ENCODE measurements around the gene RALGDS.
"Not testable (repeated sequence)": the region's sequence is repeated elsewhere in the genome, so short reads cannot be mapped to it uniquely, and the experiment has no call there.

RALGDS gene

DNA sequence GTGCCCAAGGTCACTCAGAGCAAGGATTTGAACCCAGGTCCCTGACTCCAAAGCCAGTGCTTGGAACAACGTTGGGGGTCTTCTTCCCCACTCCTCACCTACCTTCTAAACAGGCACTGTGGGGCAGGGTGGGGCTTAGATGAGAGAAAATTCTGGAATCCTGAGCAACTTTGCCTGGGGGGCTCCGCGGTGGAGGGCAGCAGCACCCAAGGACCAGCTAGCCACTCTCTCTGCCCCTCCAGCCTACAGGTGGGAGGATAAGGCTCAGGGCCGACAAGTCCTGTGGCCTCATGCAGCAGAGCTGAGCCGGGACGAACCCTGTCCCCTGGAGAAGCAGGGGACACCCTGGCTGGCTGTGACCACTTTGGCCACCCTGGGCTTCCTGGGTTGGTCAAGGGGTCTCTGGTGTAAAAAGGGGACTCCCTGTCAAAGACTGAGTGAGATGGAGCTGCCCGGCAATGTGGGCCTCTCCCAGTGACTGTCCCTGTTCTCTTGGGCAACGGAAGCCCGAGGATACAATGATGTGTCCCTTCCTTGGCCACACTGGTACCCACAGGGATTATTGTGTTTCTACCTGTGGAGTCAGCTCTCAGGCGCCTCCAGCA, 32.8 kb downstream of the RALGDS start:
- Histone ChIP-seq H3K27ac (ENCODE audit: low read length) (no peak overlapping the region), H3K79me2 (ENCODE audit: low read length) (no peaks in the 10 kb centered on the region), H3K4me2 (ENCODE audit: low read length) (no peak overlapping the region), H3K9ac (ENCODE audit: low read length) (no peak overlapping the region), H3K9me3 (ENCODE audit: insufficient read depth, low read length) (no peaks in the 10 kb centered on the region), H3K4me3 (ENCODE audit: low read length) (no peak overlapping the region), H3K4me1 (ENCODE audit: low read length) (no peaks in the 10 kb centered on the region), H3K27me3 (ENCODE audit: low read depth, low read length) (no peaks in the 10 kb centered on the region), H2AFZ (ENCODE audit: low read depth, low read length) (no peak overlapping the region), H4K20me1 (ENCODE audit: insufficient read depth, low read length) (no peaks in the 10 kb centered on the region), H3K36me3 (replicated peaks; ENCODE audit: low read depth, low read length) (no peaks in the 10 kb centered on the region)
- TF ChIP-seq EZH2phosphoT487 (IDR thresholded peaks at IDR 0.05; ENCODE audit: low read depth) = no peak
- TF ChIP-seq, protein P1, sequence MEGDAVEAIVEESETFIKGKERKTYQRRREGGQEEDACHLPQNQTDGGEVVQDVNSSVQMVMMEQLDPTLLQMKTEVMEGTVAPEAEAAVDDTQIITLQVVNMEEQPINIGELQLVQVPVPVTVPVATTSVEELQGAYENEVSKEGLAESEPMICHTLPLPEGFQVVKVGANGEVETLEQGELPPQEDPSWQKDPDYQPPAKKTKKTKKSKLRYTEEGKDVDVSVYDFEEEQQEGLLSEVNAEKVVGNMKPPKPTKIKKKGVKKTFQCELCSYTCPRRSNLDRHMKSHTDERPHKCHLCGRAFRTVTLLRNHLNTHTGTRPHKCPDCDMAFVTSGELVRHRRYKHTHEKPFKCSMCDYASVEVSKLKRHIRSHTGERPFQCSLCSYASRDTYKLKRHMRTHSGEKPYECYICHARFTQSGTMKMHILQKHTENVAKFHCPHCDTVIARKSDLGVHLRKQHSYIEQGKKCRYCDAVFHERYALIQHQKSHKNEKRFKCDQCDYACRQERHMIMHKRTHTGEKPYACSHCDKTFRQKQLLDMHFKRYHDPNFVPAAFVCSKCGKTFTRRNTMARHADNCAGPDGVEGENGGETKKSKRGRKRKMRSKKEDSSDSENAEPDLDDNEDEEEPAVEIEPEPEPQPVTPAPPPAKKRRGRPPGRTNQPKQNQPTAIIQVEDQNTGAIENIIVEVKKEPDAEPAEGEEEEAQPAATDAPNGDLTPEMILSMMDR (IDR thresholded peaks at IDR 0.05; ENCODE audit: low read depth, low read length) = no peak

DNA sequence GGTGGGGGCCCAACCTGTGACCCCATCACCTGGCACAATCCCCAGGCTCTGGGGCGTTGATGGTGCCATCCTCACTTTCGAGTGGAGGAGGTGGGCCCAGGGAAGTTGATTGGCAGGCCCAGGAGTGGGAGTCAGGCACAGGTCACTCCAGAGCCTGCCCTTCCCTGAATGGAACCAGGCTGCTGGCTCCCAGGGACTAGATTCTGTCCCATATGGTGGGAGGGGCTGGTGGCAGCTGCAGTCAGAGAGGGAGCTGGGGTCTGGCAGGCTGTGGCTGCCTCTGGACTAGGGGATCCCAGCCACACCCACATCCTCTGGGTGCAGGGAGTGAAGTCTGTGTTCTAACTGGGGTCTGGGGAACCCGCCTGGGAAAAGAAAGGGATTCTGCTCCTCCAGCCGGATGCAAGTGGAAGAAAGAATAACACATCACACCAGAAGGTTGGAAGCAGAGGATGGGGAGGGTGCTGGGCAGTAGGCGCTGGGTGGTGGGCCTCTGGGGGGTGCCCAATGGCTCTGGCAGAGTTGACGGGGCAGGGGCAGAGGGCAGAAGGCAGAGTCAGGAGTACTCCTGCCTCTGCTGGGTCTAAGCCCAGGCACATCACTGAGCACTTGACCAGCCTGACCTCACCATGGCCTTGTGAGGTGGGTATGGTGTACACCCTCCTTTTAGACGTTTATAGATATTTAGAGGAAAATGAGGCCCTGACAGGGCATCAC, 33.5 kb downstream of the RALGDS start:
- Histone ChIP-seq H3K27me3 (ENCODE audit: low read depth, low read length) (no peaks in the 10 kb centered on the region), H3K4me3 (ENCODE audit: low read length) (no peak overlapping the region), H4K20me1 (ENCODE audit: insufficient read depth, low read length) (no peaks in the 10 kb centered on the region), H3K36me3 (replicated peaks; ENCODE audit: low read depth, low read length) (no peaks in the 10 kb centered on the region), H3K27ac (ENCODE audit: low read length) (no peak overlapping the region), H3K79me2 (ENCODE audit: low read length) (no peaks in the 10 kb centered on the region), H3K9me3 (ENCODE audit: insufficient read depth, low read length) (no peaks in the 10 kb centered on the region), H3K4me1 (ENCODE audit: low read length) (no peaks in the 10 kb centered on the region), H2AFZ (ENCODE audit: low read depth, low read length) (no peak overlapping the region), H3K4me2 (ENCODE audit: low read length) (no peak overlapping the region), H3K9ac (ENCODE audit: low read length) (no peak overlapping the region)
- no peak for TF ChIP-seq EZH2phosphoT487 (IDR thresholded peaks at IDR 0.05; ENCODE audit: low read depth)
- TF ChIP-seq, protein P1 (IDR thresholded peaks at IDR 0.05; ENCODE audit: low read depth, low read length) = no peak

DNA sequence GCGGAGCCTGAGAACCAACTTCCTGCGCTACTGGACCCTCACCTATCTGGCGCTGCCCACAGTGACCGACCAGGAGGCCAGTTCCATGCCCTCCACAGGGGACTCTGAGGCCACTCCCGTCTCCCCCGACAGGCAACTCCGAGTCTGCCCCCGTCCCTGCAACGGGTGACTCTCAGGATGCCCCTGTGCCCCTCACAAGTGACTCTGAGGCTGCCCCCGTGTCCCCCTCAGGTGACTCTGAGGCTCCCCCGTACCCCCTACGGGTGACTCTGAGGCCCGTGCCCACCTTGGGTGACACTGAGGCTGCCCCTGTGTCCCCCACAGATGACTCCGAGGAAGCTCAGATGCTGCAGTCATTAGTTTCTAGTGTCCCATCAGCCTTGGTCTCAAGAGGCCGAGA, 34.1 kb downstream of the RALGDS start:
- H3K4me3 ChIP-seq (ENCODE audit: low read length) = no peak overlapping the region
- no peaks in the 10 kb centered on the region for H4K20me1 ChIP-seq (ENCODE audit: insufficient read depth, low read length)
- H3K79me2 ChIP-seq (ENCODE audit: low read length) = no peaks in the 10 kb centered on the region
- H3K9ac ChIP-seq (ENCODE audit: low read length) = no peak overlapping the region
- TF ChIP-seq, protein P1 (IDR thresholded peaks at IDR 0.05; ENCODE audit: low read depth, low read length) = no peak
- no peak for TF ChIP-seq EZH2phosphoT487 (IDR thresholded peaks at IDR 0.05; ENCODE audit: low read depth)
- H3K4me2 ChIP-seq (ENCODE audit: low read length) = no peak overlapping the region
- no peak overlapping the region for H3K27ac ChIP-seq (ENCODE audit: low read length)
- no peaks in the 10 kb centered on the region for H3K4me1 ChIP-seq (ENCODE audit: low read length)
- H2AFZ ChIP-seq (ENCODE audit: low read depth, low read length) = no peak overlapping the region
- no peaks in the 10 kb centered on the region for H3K27me3 ChIP-seq (ENCODE audit: low read depth, low read length)
- H3K36me3 ChIP-seq (replicated peaks; ENCODE audit: low read depth, low read length) = no peaks in the 10 kb centered on the region
- H3K9me3 ChIP-seq (ENCODE audit: insufficient read depth, low read length) = no peaks in the 10 kb centered on the region

DNA sequence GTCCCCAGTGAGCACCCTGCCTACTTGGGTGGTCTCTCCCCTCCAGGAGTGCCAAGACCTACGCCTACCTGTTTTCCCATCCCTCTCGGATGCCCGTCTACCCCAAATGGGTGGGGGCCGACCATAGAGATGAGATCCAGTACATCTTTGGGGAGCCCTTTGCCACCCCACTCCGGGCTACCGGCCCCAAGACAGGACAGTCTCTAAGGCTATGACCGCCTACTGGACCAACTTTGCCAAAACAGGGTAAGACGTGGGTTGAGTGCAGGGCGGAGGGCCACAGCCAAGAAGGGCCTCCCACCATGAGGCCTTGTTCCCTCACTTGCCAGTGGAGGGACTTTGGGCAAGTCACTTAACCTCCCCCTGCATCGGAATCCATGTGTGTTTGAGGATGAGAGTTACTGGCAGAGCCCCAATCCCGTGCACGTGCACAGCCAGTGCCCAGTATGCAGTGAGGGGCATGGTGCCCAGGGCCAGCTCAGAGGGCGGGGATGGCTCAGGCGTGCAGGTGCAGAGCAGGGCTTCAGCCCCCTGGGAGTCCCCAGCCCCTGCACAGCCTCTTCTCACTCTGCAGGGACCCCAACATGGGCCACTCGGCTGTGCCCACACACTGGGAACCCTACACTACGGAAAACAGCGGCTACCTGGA, 34.7 kb downstream of the RALGDS start:
- not testable (repeated sequence) for H4K20me1 ChIP-seq (ENCODE audit: insufficient read depth, low read length); H2AFZ ChIP-seq (ENCODE audit: low read depth, low read length); H3K27ac ChIP-seq (ENCODE audit: low read length); H3K79me2 ChIP-seq (ENCODE audit: low read length); H3K27me3 ChIP-seq (ENCODE audit: low read depth, low read length); H3K4me1 ChIP-seq (ENCODE audit: low read length); H3K9me3 ChIP-seq (ENCODE audit: insufficient read depth, low read length); H3K4me3 ChIP-seq (ENCODE audit: low read length); H3K36me3 ChIP-seq (replicated peaks; ENCODE audit: low read depth, low read length); H3K4me2 ChIP-seq (ENCODE audit: low read length); H3K9ac ChIP-seq (ENCODE audit: low read length)

DNA sequence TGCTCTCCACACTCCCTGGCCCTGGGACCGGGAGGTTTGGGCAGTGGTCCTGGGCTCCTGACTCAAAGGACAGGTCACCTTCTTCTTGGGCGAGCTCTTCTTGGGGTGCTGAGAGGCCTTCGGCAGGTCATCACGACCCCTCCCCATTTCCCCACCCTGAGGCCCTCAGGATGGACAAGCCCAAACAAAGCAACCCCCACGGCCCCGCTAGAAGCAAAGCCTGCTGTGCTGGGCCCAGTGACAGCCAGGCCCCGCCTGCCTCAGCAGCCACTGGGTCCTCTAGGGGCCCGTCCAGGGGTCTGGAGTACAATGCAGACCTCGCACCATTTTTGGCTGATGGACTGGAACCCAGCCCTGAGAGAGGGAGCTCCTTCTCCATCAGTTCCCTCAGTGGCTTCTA, 37.4 kb downstream of the RALGDS start:
- H4K20me1 ChIP-seq (ENCODE audit: insufficient read depth, low read length); H3K9me3 ChIP-seq (ENCODE audit: insufficient read depth, low read length); H3K4me3 ChIP-seq (ENCODE audit: low read length); H3K79me2 ChIP-seq (ENCODE audit: low read length); H3K4me1 ChIP-seq (ENCODE audit: low read length); H3K36me3 ChIP-seq (replicated peaks; ENCODE audit: low read depth, low read length); H2AFZ ChIP-seq (ENCODE audit: low read depth, low read length); H3K27ac ChIP-seq (ENCODE audit: low read length); H3K9ac ChIP-seq (ENCODE audit: low read length); H3K4me2 ChIP-seq (ENCODE audit: low read length): not testable (repeated sequence)
- peaks cover 13% of the 10 kb centered on the region for H3K27me3 ChIP-seq (ENCODE audit: low read depth, low read length)

DNA sequence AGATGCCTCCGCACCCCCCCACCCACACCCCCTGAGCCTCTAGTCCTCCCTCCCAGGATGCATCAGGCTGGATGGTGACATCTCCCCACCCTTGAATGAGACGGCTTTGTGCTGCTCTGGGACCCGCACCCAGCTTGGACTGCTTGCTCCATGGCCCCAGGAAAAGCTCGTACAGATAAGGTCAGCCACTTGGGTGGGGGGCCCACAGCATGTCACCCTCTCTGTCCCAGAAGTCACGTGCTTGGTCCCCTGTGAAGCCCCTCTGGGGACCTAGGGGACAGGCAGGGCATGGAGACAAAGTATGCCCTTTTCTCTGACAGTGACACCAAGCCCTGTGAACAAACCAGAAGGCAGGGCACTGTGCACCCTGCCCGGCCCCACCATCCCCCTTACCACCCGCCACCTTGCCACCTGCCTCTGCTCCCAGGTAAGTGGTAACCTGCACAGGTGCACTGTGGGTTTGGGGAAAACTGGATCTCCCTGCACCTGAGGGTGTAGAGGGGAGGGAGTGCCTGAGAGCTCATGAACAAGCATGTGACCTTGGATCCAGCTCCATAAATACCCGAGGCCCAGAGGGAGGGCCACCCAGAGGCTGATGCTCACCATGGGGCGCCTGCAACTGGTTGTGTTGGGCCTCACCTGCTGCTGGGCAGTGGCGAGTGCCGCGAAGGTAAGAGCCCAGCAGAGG, 38.9 kb downstream of the RALGDS start:
- not testable (repeated sequence) for H3K4me3 ChIP-seq (ENCODE audit: low read length); H3K27ac ChIP-seq (ENCODE audit: low read length); H2AFZ ChIP-seq (ENCODE audit: low read depth, low read length); H3K9me3 ChIP-seq (ENCODE audit: insufficient read depth, low read length); H3K9ac ChIP-seq (ENCODE audit: low read length); H3K4me2 ChIP-seq (ENCODE audit: low read length); H3K79me2 ChIP-seq (ENCODE audit: low read length); H3K36me3 ChIP-seq (replicated peaks; ENCODE audit: low read depth, low read length); H4K20me1 ChIP-seq (ENCODE audit: insufficient read depth, low read length); H3K4me1 ChIP-seq (ENCODE audit: low read length)
- peaks cover 13% of the 10 kb centered on the region for H3K27me3 ChIP-seq (ENCODE audit: low read depth, low read length)
